Iris pigment epithelial cell (primary cell): ENCODE data around the gene CFAP97D2.
A peak's percentile ranks its signal among the peaks of the same experiment; 100 is the strongest.
"Not testable (repeated sequence)": the region's sequence is repeated elsewhere in the genome, so short reads cannot be mapped to it uniquely, and the experiment has no call there.

Experiments
- DNase-seq: peaks from one replicate; pipeline ENCODE4 v3.0.0-alpha.2; 2011; ENCODE audit warnings: low read depth

Gene CFAP97D2

GRCh38 chr13:114179087-114179658, at the start of gene CFAP97D2:
CFAP97D2 (plus strand) TSS chr13:114179257; CDS start chr13:114179331, 74 bp downstream.
- DNase-seq: no peak

- DNase-seq: no peak
Measured at GRCh38 chr13:114129649-114130062, 49.4 kb upstream of the CFAP97D2 start.

- no peak for DNase-seq
Measured at GRCh38 chr13:114130131-114130836, 48.8 kb upstream of the CFAP97D2 start.

- peak; percentile 91 for DNase-seq
Measured at GRCh38 chr13:114130837-114131582, 48.0 kb upstream of the CFAP97D2 start.

- DNase-seq: peak; percentile 60
Measured at GRCh38 chr13:114131583-114132418, 47.3 kb upstream of the CFAP97D2 start.

- DNase-seq: peak; percentile 91
Measured at GRCh38 chr13:114132419-114133121, 46.5 kb upstream of the CFAP97D2 start, which contains the start of gene RASA3. RASA3 (minus strand) TSS chr13:114132623; CDS start chr13:114132489, 134 bp downstream.

GRCh38 chr13:114133126-114133525, 45.9 kb upstream of the CFAP97D2 start:
- not testable (repeated sequence) for DNase-seq

GRCh38 chr13:114133552-114133951, 45.5 kb upstream of the CFAP97D2 start:
- DNase-seq: not testable (repeated sequence)

GRCh38 chr13:114134111-114134943, 44.7 kb upstream of the CFAP97D2 start:
- no peak for DNase-seq

GRCh38 chr13:114134944-114135610, 44.0 kb upstream of the CFAP97D2 start:
- no peak for DNase-seq

GRCh38 chr13:114135731-114136171, 43.3 kb upstream of the CFAP97D2 start:
- no peak for DNase-seq

GRCh38 chr13:114136576-114136975, 42.5 kb upstream of the CFAP97D2 start:
- DNase-seq: no peak

- DNase-seq: no peak
Measured at GRCh38 chr13:114140131-114140905, 38.7 kb upstream of the CFAP97D2 start.

GRCh38 chr13:114140906-114141250, 38.2 kb upstream of the CFAP97D2 start:
- DNase-seq: no peak

- DNase-seq: no peak
Measured at GRCh38 chr13:114141261-114141996, 37.6 kb upstream of the CFAP97D2 start.

- DNase-seq: no peak
Measured at GRCh38 chr13:114142137-114142550, 36.9 kb upstream of the CFAP97D2 start.

GRCh38 chr13:114142640-114143490, 36.2 kb upstream of the CFAP97D2 start:
- no peak for DNase-seq
